Heart left ventricle (tissue), 16 donors: Measurements from ENCODE around the gene ACCSL. TPM values are rescaled to one million over a fixed set of nuclear protein-coding genes. Genes with fewer than 3 reads are reported as not detected.

Experiments used
- ATAC-seq, 4 donors: fragments of 200-7000 bp; cut with Tn5 transposase; one replicate each; pipeline ENCODE4 v1.9.1; 2020 to 2022; ENCODE audit warnings: moderate library complexity in 4 of 4, mild to moderate bottlenecking in 3 of 4, moderate number of reproducible peaks in 1 of 4
- DNase-seq, 5 donors: peaks; one replicate each; pipeline ENCODE4 v3.0.0-alpha.2; 2020
- H3K27ac ChIP-seq, 12 donors: fragments of 200-600 bp; sonication (generic) in 4 of 12; one replicate each; pipeline versions ENCODE4 v1.5.0 to v1.8.0; 2016 to 2022; ENCODE audit warnings: mild to moderate bottlenecking in 2 of 12
- H3K27me3 ChIP-seq, 9 donors: fragments of 200-600 bp; sonication (generic) in 2 of 9; one replicate each; pipeline versions ENCODE4 v1.5.1 to v1.8.0; 2016 to 2022; ENCODE audit warnings: mild to moderate bottlenecking in 3 of 9
- H3K36me3 ChIP-seq, 9 donors: fragments of 200-600 bp; sonication (generic) in 2 of 9; one replicate each; pipeline versions ENCODE4 v1.5.0 to v1.8.0; 2018 to 2022; ENCODE audit warnings: mild to moderate bottlenecking in 2 of 9
- H3K4me1 ChIP-seq, 12 donors: fragments of 200-600 bp; sonication (generic) in 4 of 12; one replicate each; pipeline versions ENCODE4 v1.5.0 to v1.8.0; 2016 to 2022; ENCODE audit warnings: mild to moderate bottlenecking in 3 of 12
- H3K4me3 ChIP-seq, 12 donors: fragments of 200-600 bp; sonication (generic) in 4 of 12; one replicate each; pipeline versions ENCODE4 v1.5.0 to v1.8.0; 2017 to 2022; ENCODE audit warnings: mild to moderate bottlenecking in 9 of 12, moderate library complexity in 4 of 12
- H3K9me3 ChIP-seq, 12 donors: fragments of 200-600 bp; sonication (generic) in 4 of 12; one replicate each; pipeline versions ENCODE4 v1.5.0 to v1.8.0; 2016 to 2022; ENCODE audit warnings: mild to moderate bottlenecking in 1 of 12
- POLR2A ChIP-seq, 2 donors: fragments of 450-650 bp; IDR thresholded peaks; one replicate each; pipeline ENCODE4 v1.6.1; 2017; ENCODE audit warnings: antibody characterized with exemption in 2 of 2, mild to moderate bottlenecking in 2 of 2, moderate library complexity in 2 of 2
- WGBS, 4 donors: extraction: QIAGEN DNeasy Blood & Tissue Kit in 2 of 4; methylation state at CpG; one replicate each; pipeline versions ENCODE4 v1.1.5 to v1.1.7; 2013 to 2018; 5-methylcytosine and 5-hydroxymethylcytosine counted together
- intact Hi-C, 10 donors: fragments of 100-400 bp; cut with DNase I; formaldehyde crosslinking; loops; one replicate each; pipeline versions ENCODE4 v1.11.1 to v1.14.2; 2022
- polyA plus RNA-seq, 2 donors: library from polyadenylated mRNA; stranded (reverse); fragments of 200-250 nt; gene quantifications; one replicate each; pipeline ENCODE4 v1.2.3, GENCODE V29; 2013
- total RNA-seq, 9 donors: library from RNA; depleted of rRNA in 2 of 9; stranded (reverse); fragments of >200 nt in 2 of 9; fragmentation: NEBNext Ultra II Directional in 3 of 9; extraction: Animal tissue kit (Norgen Biotek cat#: 25700) in 3 of 9; gene quantifications; one replicate each; pipeline versions ENCODE4 v1.1.0 to v1.2.4, GENCODE V29; 2016 to 2023
- TF ChIP-seq, protein P1 (sequence below), 12 donors: fragments of 200-600 bp; sonication (generic) in 4 of 12; IDR thresholded peaks; one replicate each; pipeline versions ENCODE4 v1.5.0 to v1.8.0; 2018 to 2022; ENCODE audit warnings: antibody characterized with exemption in 12 of 12, mild to moderate bottlenecking in 5 of 12
- donor health status: ischemic (EF 13 %, LVEDD 7.1; RV severe dilation, severe dysfunction).
- donor health status: healthy with polysubstance abuse.
- donor health status: DM: no; HTN: yes; CAD: no.
- donor health status: DM: no; HTN: no; CAD: no.
- donor health status: ischemic (EF 25% LVEDD 6.9; RV normal size, moderate dysfunction).
- donor health status: ischemic (EF 25% LVEDD 5.7; RV mildly dilated, moderate dysfunction).
- donor health status: healthy.
- donor health status: DM: yes; HTN: yes; CAD: no.
- donor health status: ischemic (EF 35%, LVEDD 5.7; RV mildly dilated, moderate dysfunction).
- donor health status: nonischemic (EF 11% LVEDD 7.7; RV severe dilation, severe dysfunction).
- donor health status: DM: yes; HTN: yes; CAD: no.
- donor health status: PGD.
- donor health status: ischemic (EF 29% LVEDD 5.4; RV normal size, mild dysfunction).
- donor health status: nonischemic (EF 23%, LVEDD 6.1; RV moderate dilation, normal function).

Gene ACCSL
- total and polyA plus RNA-seq, 11 donors, result not detected

DNA sequence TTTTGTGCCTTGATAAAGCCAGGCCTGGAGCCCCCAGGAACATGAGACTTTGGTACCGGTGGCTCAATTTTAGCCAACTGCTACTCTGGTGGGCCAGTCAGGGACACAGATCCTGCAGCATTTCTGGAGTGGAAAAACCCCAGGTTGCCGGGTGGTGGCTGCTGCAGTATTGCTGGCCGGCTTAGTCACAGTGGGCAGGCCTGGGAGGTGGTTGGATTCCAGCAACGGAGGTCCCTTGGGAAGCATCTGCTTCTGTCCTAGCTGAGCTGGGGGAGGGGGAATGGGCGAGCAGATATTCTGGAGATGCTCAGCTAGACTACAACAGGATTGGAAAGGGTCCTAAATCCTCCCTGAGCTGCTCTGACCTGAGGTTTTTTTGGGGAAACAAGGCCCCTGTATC, 31.6 kb upstream of the ACCSL start:
- peaks cover 0 to 35% (median 24%) of the 10 kb centered on the region in 12 donors for H3K4me1 ChIP-seq
- no peaks in the 10 kb centered on the region for H3K27me3 ChIP-seq
- H3K36me3 ChIP-seq, result no peaks in the 10 kb centered on the region
- no peak for TF ChIP-seq POLR2A (IDR thresholded peaks at IDR 0.05)
- TF ChIP-seq, protein P1, sequence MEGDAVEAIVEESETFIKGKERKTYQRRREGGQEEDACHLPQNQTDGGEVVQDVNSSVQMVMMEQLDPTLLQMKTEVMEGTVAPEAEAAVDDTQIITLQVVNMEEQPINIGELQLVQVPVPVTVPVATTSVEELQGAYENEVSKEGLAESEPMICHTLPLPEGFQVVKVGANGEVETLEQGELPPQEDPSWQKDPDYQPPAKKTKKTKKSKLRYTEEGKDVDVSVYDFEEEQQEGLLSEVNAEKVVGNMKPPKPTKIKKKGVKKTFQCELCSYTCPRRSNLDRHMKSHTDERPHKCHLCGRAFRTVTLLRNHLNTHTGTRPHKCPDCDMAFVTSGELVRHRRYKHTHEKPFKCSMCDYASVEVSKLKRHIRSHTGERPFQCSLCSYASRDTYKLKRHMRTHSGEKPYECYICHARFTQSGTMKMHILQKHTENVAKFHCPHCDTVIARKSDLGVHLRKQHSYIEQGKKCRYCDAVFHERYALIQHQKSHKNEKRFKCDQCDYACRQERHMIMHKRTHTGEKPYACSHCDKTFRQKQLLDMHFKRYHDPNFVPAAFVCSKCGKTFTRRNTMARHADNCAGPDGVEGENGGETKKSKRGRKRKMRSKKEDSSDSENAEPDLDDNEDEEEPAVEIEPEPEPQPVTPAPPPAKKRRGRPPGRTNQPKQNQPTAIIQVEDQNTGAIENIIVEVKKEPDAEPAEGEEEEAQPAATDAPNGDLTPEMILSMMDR (IDR thresholded peaks at IDR 0.05), result no peak
- intact Hi-C loops, result no loop called here
- H3K4me3 ChIP-seq, result no peak overlapping the region
- H3K9me3 ChIP-seq, result no peaks in the 10 kb centered on the region
- H3K27ac ChIP-seq, result peak overlapping the region in 9 of 12 donors; percentile 8 to 61 (median 52)
- WGBS, 4 donors, result 35 to 55% (median 38%) methylated on average over 5 of the region's 5 CpGs
- peak; percentile 48 to 88 (median 68) for ATAC-seq
- DNase-seq, result peak; percentile 72 to 89 (median 83)

DNA sequence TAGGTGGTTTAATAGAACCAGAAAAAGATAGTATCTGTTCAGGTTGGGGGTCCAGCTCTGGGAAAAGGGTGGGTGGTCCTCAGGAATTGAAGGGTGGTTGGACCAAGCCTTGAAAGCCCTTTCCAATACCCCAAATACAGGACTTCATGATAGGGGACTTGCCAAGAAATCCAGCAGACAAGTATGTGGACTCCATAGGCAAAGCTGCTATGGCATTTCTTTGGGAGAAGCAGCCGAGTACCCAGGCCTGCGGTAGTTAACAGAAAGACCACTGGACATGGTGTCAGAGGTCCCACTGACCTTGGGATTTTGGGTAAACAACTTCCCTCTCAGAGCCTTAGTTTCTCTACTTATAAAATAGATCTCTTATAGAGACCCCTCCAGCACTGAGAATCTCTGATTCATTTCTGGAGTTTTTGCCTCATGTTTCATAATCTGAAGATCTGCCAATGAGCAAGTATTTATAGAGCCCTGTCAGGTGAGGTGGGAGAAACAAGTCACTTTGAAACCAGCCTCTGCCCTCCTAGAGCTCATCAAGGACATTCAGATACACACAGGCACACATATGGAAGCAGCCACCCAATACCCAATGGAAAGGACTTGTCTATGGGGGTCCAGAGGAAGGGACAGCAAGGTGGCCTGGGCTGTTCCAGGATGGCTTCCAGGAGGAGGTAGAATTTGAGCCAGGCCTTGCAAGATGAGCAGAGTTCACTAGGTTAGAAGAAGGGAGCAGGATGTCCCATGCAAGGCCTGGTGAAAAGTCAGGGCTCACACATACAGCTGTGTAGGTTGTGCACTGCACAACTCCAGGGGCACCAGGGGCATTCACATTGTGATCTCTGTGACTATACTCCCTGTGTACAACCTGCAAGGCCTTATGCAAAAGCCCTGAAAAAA, 31.0 kb upstream of the ACCSL start:
- WGBS, 4 donors, result 89 to 95% (median 91%) methylated on average over 2 of the region's 2 CpGs; no CpG with 5 or more reads in 1 of the 4 donors
- peaks cover 0 to 3% (median 0%) of the 10 kb centered on the region in 12 donors for H3K9me3 ChIP-seq
- TF ChIP-seq POLR2A (IDR thresholded peaks at IDR 0.05), result no peak
- TF ChIP-seq, protein P1 (IDR thresholded peaks at IDR 0.05), result no peak
- no peaks in the 10 kb centered on the region for H3K36me3 ChIP-seq
- H3K4me3 ChIP-seq, result no peak overlapping the region
- intact Hi-C loops, result no loop called here
- no peaks in the 10 kb centered on the region for H3K27me3 ChIP-seq
- H3K4me1 ChIP-seq, result peaks cover 0 to 35% (median 24%) of the 10 kb centered on the region in 12 donors
- peak overlapping the region in 10 of 12 donors; percentile 8 to 61 (median 48) for H3K27ac ChIP-seq
- ATAC-seq (peak in 1 of 4 donors; percentile 7), DNase-seq (peak in 1 of 5 donors; percentile 7)

DNA sequence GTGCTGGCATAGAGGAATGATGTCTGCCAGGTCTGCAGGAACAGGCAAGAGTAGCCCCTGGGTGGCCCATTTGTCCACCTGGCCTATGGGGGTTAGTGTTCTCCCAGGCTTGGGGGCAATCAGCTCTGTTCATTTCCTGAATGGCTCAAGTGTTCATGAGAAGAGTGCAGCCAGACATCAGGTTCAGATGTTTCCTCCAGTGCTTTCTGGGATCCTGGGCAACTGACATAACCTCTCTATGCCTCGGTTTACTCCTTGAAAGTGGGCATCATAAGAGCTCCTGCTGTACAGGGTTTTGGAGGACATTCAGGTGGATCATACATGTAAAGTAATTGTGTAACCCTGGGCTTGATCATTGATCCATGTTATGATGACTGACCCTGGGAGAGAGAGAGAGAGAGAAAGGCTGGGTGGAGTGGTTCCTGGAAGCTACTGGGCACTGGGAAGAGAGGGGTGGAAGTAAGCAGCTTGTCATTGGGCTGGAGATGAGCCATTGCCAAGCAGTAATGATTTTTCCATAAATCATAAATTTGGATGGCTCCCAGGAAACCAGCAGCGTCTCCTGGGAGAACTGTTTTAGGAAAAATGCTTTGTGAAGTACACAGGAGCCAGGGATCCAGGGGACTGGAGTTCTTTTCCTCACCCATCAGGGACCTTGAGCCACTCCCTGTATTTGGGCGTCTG, 30.2 kb upstream of the ACCSL start:
- peaks cover 0 to 9% (median 0%) of the 10 kb centered on the region in 12 donors for H3K9me3 ChIP-seq
- DNase-seq (no peak), ATAC-seq (peak in 2 of 4 donors; percentile 7 to 19)
- TF ChIP-seq POLR2A (IDR thresholded peaks at IDR 0.05), result no peak
- TF ChIP-seq, protein P1 (IDR thresholded peaks at IDR 0.05), result no peak
- 58 to 68% (median 64%) methylated on average over 3 of the region's 3 CpGs for WGBS, 4 donors
- no peaks in the 10 kb centered on the region for H3K36me3 ChIP-seq
- no peak overlapping the region for H3K4me3 ChIP-seq
- H3K27me3 ChIP-seq, result no peaks in the 10 kb centered on the region
- H3K27ac ChIP-seq, result peak overlapping the region in 9 of 12 donors; percentile 8 to 61 (median 43)
- H3K4me1 ChIP-seq, result peaks cover 0 to 35% (median 24%) of the 10 kb centered on the region in 12 donors
- intact Hi-C loops, result no loop called here

- WGBS, 4 donors, result 14 to 45% (median 23%) methylated on average over 1 to 4 of the region's 4 CpGs
- ATAC-seq, result peak in 1 of 4 donors; percentile 21
Measured at GRCh38 chr11:44018127-44018521, 29.7 kb upstream of the ACCSL start.

More at GRCh38 chr11:44018127-44018521, 29.7 kb upstream of the ACCSL start:
- Histone ChIP-seq H3K9me3 (peaks cover 0 to 9% (median 0%) of the 10 kb centered on the region in 12 donors), H3K27me3 (no peaks in the 10 kb centered on the region), H3K36me3 (no peaks in the 10 kb centered on the region), H3K27ac (peak overlapping the region in 6 of 12 donors; percentile 10 to 52 (median 34)), H3K4me1 (peaks cover 0 to 35% (median 24%) of the 10 kb centered on the region in 12 donors), H3K4me3 (no peak overlapping the region)
- TF ChIP-seq POLR2A (IDR thresholded peaks at IDR 0.05), result no peak
- TF ChIP-seq, protein P1 (IDR thresholded peaks at IDR 0.05), result no peak
- intact Hi-C loops, result no loop called here
- DNase-seq, result no peak
